Fibroblast of lung (primary cell): ENCODE results near the gene SLC10A1. TPM values are rescaled to one million over a fixed set of nuclear protein-coding genes. Genes with fewer than 3 reads are reported as not detected.

Experiments used
- DNase-seq, 2 donors: peaks; one replicate each; pipeline versions ENCODE4 v3.0.0 to v3.0.0-alpha.2; 2010; ENCODE audit warnings: low read depth in 2 of 2
- H2AFZ ChIP-seq: 2 replicates; pipeline ENCODE4 v1.5.1; 2012; ENCODE audit warnings: low read length, control low read depth, inconsistent platforms
- H3K27ac ChIP-seq: 2 replicates; pipeline ENCODE4 v1.5.1; 2011; ENCODE audit warnings: low read length, control low read depth; ENCODE audit not compliant: insufficient read depth
- H3K27me3 ChIP-seq: 2 replicates; pipeline ENCODE4 v1.5.1; 2011; ENCODE audit warnings: mild to moderate bottlenecking, low read length; ENCODE audit not compliant: control insufficient read depth, insufficient read depth
- H3K36me3 ChIP-seq: 2 replicates; pipeline ENCODE4 v1.5.1; 2011; ENCODE audit warnings: low read length; ENCODE audit not compliant: control insufficient read depth, insufficient read depth
- H3K4me1 ChIP-seq: 2 replicates; pipeline ENCODE4 v1.5.1; 2011; ENCODE audit warnings: low read length; ENCODE audit not compliant: control insufficient read depth, insufficient read depth; ENCODE audit errors: extremely low read depth
- H3K4me2 ChIP-seq: 2 replicates; pipeline ENCODE4 v1.5.1; 2011; ENCODE audit warnings: low read length, control low read depth; ENCODE audit not compliant: insufficient read depth; ENCODE audit errors: extremely low read depth
- H3K4me3 ChIP-seq, 4 experiments: fragments of 200-600 bp in 1 of 4; sonication (generic) in 1 of 4; replicated peaks in 1 of 4; 2 replicates each; pipeline ENCODE4 v1.5.1; 2011 to 2016; ENCODE audit warnings: low read length in 4 of 4, low read depth in 3 of 4, mild to moderate bottlenecking in 3 of 4, control low read depth in 2 of 4, inconsistent platforms in 1 of 4, mixed read lengths in 1 of 4; ENCODE audit not compliant: insufficient read depth in 1 of 4; ENCODE audit errors: control extremely low read depth in 1 of 4
- H3K79me2 ChIP-seq: 2 replicates; pipeline ENCODE4 v1.5.1; 2012; ENCODE audit warnings: mild to moderate bottlenecking, low read length, inconsistent platforms; ENCODE audit not compliant: control insufficient read depth, insufficient read depth
- H3K9ac ChIP-seq: 2 replicates; pipeline ENCODE4 v1.5.1; 2011; ENCODE audit warnings: mild to moderate bottlenecking, low read length, control low read depth; ENCODE audit not compliant: insufficient read depth
- H3K9me3 ChIP-seq: 2 replicates; pipeline ENCODE4 v1.5.1; 2012; ENCODE audit warnings: low read depth, low read length; ENCODE audit not compliant: control insufficient read depth, insufficient read depth
- H4K20me1 ChIP-seq: 2 replicates; pipeline ENCODE4 v1.5.1; 2011; ENCODE audit warnings: low read length; ENCODE audit not compliant: control insufficient read depth, insufficient read depth; ENCODE audit errors: extremely low read depth
- CTCF ChIP-seq, 2 donors: IDR thresholded peaks in 1 of 2; conservative IDR thresholded peaks in 1 of 2; 1 replicate in 1 of 2; 2 replicates in 1 of 2; pipeline ENCODE4 v1.5.1; 2011 to 2012; ENCODE audit warnings: low read length in 2 of 2, control low read depth in 1 of 2, inconsistent platforms in 1 of 2, low read depth in 1 of 2, mild to moderate bottlenecking in 1 of 2
- EZH2 ChIP-seq: IDR thresholded peaks from 2 replicates; pipeline ENCODE4 v1.5.1; 2012; ENCODE audit warnings: low read length, control low read depth, mild to moderate bottlenecking; ENCODE audit errors: missing control alignments
- polyA plus RNA-seq, 2 donors: library from polyadenylated mRNA; depleted of rRNA in 1 of 2; stranded (reverse) in 1 of 2; unstranded in 1 of 2; fragments of >200 nt; gene quantifications; 2 replicates each; pipeline ENCODE4 v1.2.1, GENCODE V29; 2011 to 2012; ENCODE audit warnings: missing spikeins in 1 of 2
- total RNA-seq: library from RNA; depleted of rRNA; stranded (reverse); fragments of >200 nt; gene quantifications from 2 replicates; pipeline ENCODE4 v1.2.1, GENCODE V29; 2014

The SLC10A1 gene
- total and polyA plus RNA-seq, 2 donors (not counting 1 experiment from before 2014, with no cell fraction given) = not detected

- TF ChIP-seq CTCF (conservative IDR thresholded peaks at IDR 0.05 in 1 of 2, IDR thresholded peaks at IDR 0.05 in 1 of 2; ENCODE audit: low read depth in 1 of 2, low read length in 2 of 2) = no peak
- no peak for TF ChIP-seq EZH2
- Histone ChIP-seq H3K36me3 (no peaks in the 10 kb centered on the region), H3K9ac (no peak overlapping the region)
These were observed 1.4 kb downstream of the SLC10A1 start for GRCh38 chr14:69795691-69796090.

GRCh38 chr14:69794791-69795190, 2.2 kb downstream of the SLC10A1 start:
- Histone ChIP-seq H3K4me1 (no peaks in the 10 kb centered on the region), H3K79me2 (no peaks in the 10 kb centered on the region), H3K27me3 (peaks cover 3% of the 10 kb centered on the region), H3K27ac (no peak overlapping the region), H4K20me1 (no peaks in the 10 kb centered on the region), H3K4me2 (no peak overlapping the region), H3K9me3 (no peaks in the 10 kb centered on the region), H2AFZ (no peak overlapping the region), H3K9ac (no peak overlapping the region), H3K4me3 (no peak overlapping the region), H3K36me3 (no peaks in the 10 kb centered on the region)
- no peak for DNase-seq
- no peak for TF ChIP-seq EZH2
- TF ChIP-seq CTCF (conservative IDR thresholded peaks at IDR 0.05 in 1 of 2, IDR thresholded peaks at IDR 0.05 in 1 of 2; ENCODE audit: low read depth in 1 of 2, low read length in 2 of 2) = no peak

More at GRCh38 chr14:69795691-69796090, 1.4 kb downstream of the SLC10A1 start:
- no peaks in the 10 kb centered on the region for H3K4me1 ChIP-seq
- no peak overlapping the region for H3K27ac ChIP-seq
- H2AFZ ChIP-seq = no peak overlapping the region
- no peaks in the 10 kb centered on the region for H3K9me3 ChIP-seq
- H3K4me3 ChIP-seq = no peak overlapping the region
- peaks cover 3% of the 10 kb centered on the region for H3K27me3 ChIP-seq
- DNase-seq = no peak
- no peaks in the 10 kb centered on the region for H4K20me1 ChIP-seq
- no peak overlapping the region for H3K4me2 ChIP-seq
- no peaks in the 10 kb centered on the region for H3K79me2 ChIP-seq

- Histone ChIP-seq H3K36me3 (no peaks in the 10 kb centered on the region), H3K9me3 (no peaks in the 10 kb centered on the region), H2AFZ (no peak overlapping the region), H3K4me1 (no peaks in the 10 kb centered on the region), H3K27ac (no peak overlapping the region), H3K4me2 (no peak overlapping the region), H3K79me2 (no peaks in the 10 kb centered on the region), H3K27me3 (peaks cover 3% of the 10 kb centered on the region), H3K4me3 (no peak overlapping the region), H4K20me1 (no peaks in the 10 kb centered on the region), H3K9ac (no peak overlapping the region)
- DNase-seq = no peak
- no peak for TF ChIP-seq CTCF (conservative IDR thresholded peaks at IDR 0.05 in 1 of 2, IDR thresholded peaks at IDR 0.05 in 1 of 2; ENCODE audit: low read depth in 1 of 2, low read length in 2 of 2)
- TF ChIP-seq EZH2 = no peak
These were observed 4.1 kb downstream of the SLC10A1 start for GRCh38 chr14:69792887-69793421.
